HepG2 (cell line): Measurements from ENCODE around the gene SRSF3. TPM values are rescaled to one million over a fixed set of nuclear protein-coding genes. Genes with fewer than 3 reads are reported as not detected.

Source experiments
- ATAC-seq: fragments of 200-7000 bp; cut with Tn5 transposase; 3 replicates; pipeline ENCODE4 v1.9.1; 2020; ENCODE audit warnings: mild to moderate bottlenecking, moderate library complexity
- BruUV-seq: library from RNA; stranded (reverse); fragments of 400-500 nt; replicated peaks from 2 replicates; lab custom pipeline; 2021; lab: Mats Ljungman, UMichigan
- CTCF ChIA-PET: fragments of 300-600 bp; formaldehyde crosslinking; extraction: SDS; loops from one replicate; lab custom pipeline; 2021; ENCODE audit warnings: low total read pairs, inconsistent platforms, low intra/inter-chr PET ratio; lab: Yijun Ruan, JAX
- POLR2A ChIA-PET: fragments of 350-600 bp; sonication (Branson Sonifier 250); formaldehyde crosslinking; loops from one replicate; lab custom pipeline; 2020; ENCODE audit warnings: antibody characterized with exemption, inconsistent platforms; lab: Yijun Ruan, JAX
- DNase-seq: peaks from one replicate; pipeline ENCODE4 v3.0.0-alpha.2; 2015; ENCODE audit warnings: low spot score
- FAIRE-seq: peaks from 3 replicates; lab custom pipeline; 2011; peaks lifted over from hg19 to GRCh38; lab: Jason Lieb, UNC
- H2AFZ ChIP-seq: one replicate; pipeline ENCODE4 v1.6.1; 2011; ENCODE audit warnings: low read length, inconsistent platforms
- H3K27ac ChIP-seq: fragments of 300-600 bp; 3 replicates; pipeline ENCODE4 v1.8.0; 2011; ENCODE audit warnings: mixed run types, mild to moderate bottlenecking, mixed read lengths, low read length, inconsistent platforms; ENCODE audit not compliant: insufficient read depth; ENCODE audit errors: extremely low read length
- H3K27me3 ChIP-seq, 2 experiments: fragments of 200-600 bp in 1 of 2; 2 replicates in 1 of 2; 3 replicates in 1 of 2; pipeline versions ENCODE4 v1.6.0 to v1.8.0; 2011; ENCODE audit warnings: low read length in 2 of 2, mild to moderate bottlenecking in 2 of 2, moderate library complexity in 2 of 2, inconsistent platforms in 1 of 2; ENCODE audit not compliant: insufficient read depth in 2 of 2, control insufficient read depth in 1 of 2
- H3K36me3 ChIP-seq, 2 experiments: fragments of 200-600 bp in 1 of 2; replicated peaks in 1 of 2; 2 replicates in 1 of 2; 3 replicates in 1 of 2; pipeline versions ENCODE4 v1.5.1 to v1.8.0; 2011; ENCODE audit warnings: low read length in 2 of 2, inconsistent platforms in 1 of 2; ENCODE audit not compliant: insufficient read depth in 2 of 2, control insufficient read depth in 1 of 2
- H3K4me1 ChIP-seq: 2 replicates; pipeline ENCODE4 v1.5.1; 2012; ENCODE audit warnings: low read length, inconsistent platforms; ENCODE audit not compliant: insufficient read depth
- H3K4me2 ChIP-seq: 2 replicates; pipeline ENCODE4 v1.6.0; 2011; ENCODE audit warnings: low read depth, low read length, inconsistent platforms
- H3K4me3 ChIP-seq, 3 experiments: fragments of 200-600 bp in 1 of 3; sonication (generic), shearing (Covaris generic) in 1 of 3; replicated peaks in 1 of 3; 2 replicates each; pipeline ENCODE4 v1.5.1; 2011 to 2016; ENCODE audit warnings: low read length in 3 of 3, inconsistent platforms in 2 of 3, low read depth in 2 of 3, mild to moderate bottlenecking in 2 of 3, control low read depth in 1 of 3, mixed read lengths in 1 of 3; ENCODE audit not compliant: insufficient read depth in 1 of 3
- H3K79me2 ChIP-seq: one replicate; pipeline ENCODE4 v1.6.1; 2011; ENCODE audit warnings: low read length, inconsistent platforms; ENCODE audit not compliant: insufficient read depth
- H3K9ac ChIP-seq: 2 replicates; pipeline ENCODE4 v1.6.0; 2011; ENCODE audit warnings: mild to moderate bottlenecking, low read depth, low read length, inconsistent platforms; ENCODE audit not compliant: insufficient read depth
- H3K9me3 ChIP-seq: 2 replicates; pipeline ENCODE4 v1.5.1; 2012; ENCODE audit warnings: mild to moderate bottlenecking, low read length
- H4K20me1 ChIP-seq: 2 replicates; pipeline ENCODE4 v1.6.0; 2011; ENCODE audit warnings: inconsistent platforms, mild to moderate bottlenecking, low read length, moderate library complexity; ENCODE audit not compliant: insufficient read depth
- AGO1 ChIP-seq: fragments of 200-400 bp; formaldehyde crosslinking; IDR thresholded peaks from 2 replicates; pipeline ENCODE4 v1.6.1; 2017; ENCODE audit warnings: mild to moderate bottlenecking, low read depth, low read length, moderate library complexity; ENCODE audit not compliant: poor library complexity, severe bottlenecking
- TGIF2 ChIP-seq: IDR thresholded peaks from 2 replicates; pipeline ENCODE4 v1.6.1; 2016; ENCODE audit warnings: control low read depth, missing compliant biosample characterization
- ZNF17 ChIP-seq: sonication (generic); formaldehyde crosslinking; IDR thresholded peaks from 2 replicates; pipeline ENCODE4 v1.5.0; 2020; ENCODE audit warnings: mild to moderate bottlenecking, missing genetic modification reagents
- ZNF230 ChIP-seq: sonication (generic); formaldehyde crosslinking; IDR thresholded peaks from 2 replicates; pipeline ENCODE4 v1.4.0; 2020; ENCODE audit warnings: mild to moderate bottlenecking, missing genetic modification reagents
- ZNF3 ChIP-seq: IDR thresholded peaks from 2 replicates; pipeline ENCODE4 v1.7.0; 2017; ENCODE audit warnings: inconsistent platforms
- ZSCAN31 ChIP-seq: sonication (generic); formaldehyde crosslinking; IDR thresholded peaks from 2 replicates; pipeline ENCODE4 v1.5.0; 2020; ENCODE audit warnings: low read depth, mild to moderate bottlenecking, missing genetic modification reagents
- WGBS: methylation state at CpG from one replicate; pipeline ENCODE4 v1.1.6; 2017; ENCODE audit warnings: low lambda C conversion rate; 5-methylcytosine and 5-hydroxymethylcytosine counted together
- in situ Hi-C: cut with HindIII; loops from 2 replicates; pipeline ENCODE4 v1.10.0; 2017; ENCODE audit warnings: low pct_unique_long_range_greater_than_20kb; ENCODE audit not compliant: extremely low pct_ligation_motif_present
- intact Hi-C: fragments of 100-400 bp; cut with micrococcal nuclease; formaldehyde crosslinking; loops from one replicate; pipeline ENCODE4 v1.10.0; 2022; ENCODE audit not compliant: unreplicated experiment
- polyA plus RNA-seq, 8 experiments: library from polyadenylated mRNA; depleted of rRNA in 3 of 8; stranded (reverse) in 7 of 8; unstranded in 1 of 8; fragments of >200 nt; fragmentation: Illumina TruSeq in 4 of 8; extraction: Trizol in 4 of 8; gene quantifications; 2 replicates each; pipeline versions ENCODE4 v1.2.1 to v1.2.3, GENCODE V29; 2011 to 2016; ENCODE audit warnings: low read depth in 4 of 8, missing spikeins in 1 of 8, mixed read lengths in 1 of 8; ENCODE audit not compliant: insufficient read depth in 1 of 8
- total RNA-seq, 5 experiments: library from RNA; depleted of rRNA; stranded (reverse); fragments of >200 nt; fragmentation: Illumina TruSeq; extraction: Trizol; gene quantifications; 2 replicates each; pipeline ENCODE4 v1.2.3, GENCODE V29; 2016; ENCODE audit warnings: low read depth in 1 of 5
- TF ChIP-seq, protein P1 (sequence below): sonication (generic); formaldehyde crosslinking; IDR thresholded peaks from 2 replicates; pipeline ENCODE4 v1.8.1; 2023; ENCODE audit warnings: mild to moderate bottlenecking, missing genetic modification reagents
- TF ChIP-seq, protein P2 (sequence below): sonication (generic); formaldehyde crosslinking; conservative IDR thresholded peaks from 2 replicates; pipeline ENCODE4 v1.8.1; 2023; ENCODE audit warnings: missing genetic modification reagents

The SRSF3 gene
- total and polyA plus RNA-seq, 2 of the 13 experiments (the other 11 are each of a cell fraction or from before 2014, with no cell fraction given), result 206 to 684 TPM

- BruUV-seq, result no TSS peak
- peak overlapping the region; percentile 85 to 100 (median 88) for H3K4me3 ChIP-seq
- FAIRE-seq (no peak), DNase-seq (no peak), ATAC-seq (no peak)
- intact Hi-C loops (loop anchor here (5.0 kb wide), 1 partner anchor 104 kb away; the partner anchor contains the start of genes KCTD20 and PXT1), in situ Hi-C loops (no loop called here)
- ChIA-PET CTCF (no interaction called here), POLR2A (interaction anchor here (1.1 to 1.6 kb wide), 3 partner anchors 34 to 104 kb away, joined by 4 to 5 read pairs (median 5); no protein-coding TSS in a partner anchor)
- no peak overlapping the region for H2AFZ ChIP-seq
- peaks cover 43% of the 10 kb centered on the region for H3K4me1 ChIP-seq
- H3K9me3 ChIP-seq, result no peaks in the 10 kb centered on the region
- peak overlapping the region; percentile 91 for H3K4me2 ChIP-seq
- peak overlapping the region; percentile 95 for H3K9ac ChIP-seq
- WGBS, result 41% methylated on average over 3 of the region's 3 CpGs
- TF ChIP-seq ZNF3 (peak; percentile 89), ZNF230 (CRISPR knock-in tag) (no peak), ZNF17 (no peak), AGO1 (no peak), TGIF2 (0 out of 2 replicates have a peak, but pooled peaks have one; percentile 19), ZSCAN31 (CRISPR knock-in tag) (no peak)
- TF ChIP-seq, protein P1, sequence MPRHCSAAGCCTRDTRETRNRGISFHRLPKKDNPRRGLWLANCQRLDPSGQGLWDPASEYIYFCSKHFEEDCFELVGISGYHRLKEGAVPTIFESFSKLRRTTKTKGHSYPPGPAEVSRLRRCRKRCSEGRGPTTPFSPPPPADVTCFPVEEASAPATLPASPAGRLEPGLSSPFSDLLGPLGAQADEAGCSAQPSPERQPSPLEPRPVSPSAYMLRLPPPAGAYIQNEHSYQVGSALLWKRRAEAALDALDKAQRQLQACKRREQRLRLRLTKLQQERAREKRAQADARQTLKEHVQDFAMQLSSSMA (CRISPR knock-in tag), result no peak
- TF ChIP-seq, protein P2, sequence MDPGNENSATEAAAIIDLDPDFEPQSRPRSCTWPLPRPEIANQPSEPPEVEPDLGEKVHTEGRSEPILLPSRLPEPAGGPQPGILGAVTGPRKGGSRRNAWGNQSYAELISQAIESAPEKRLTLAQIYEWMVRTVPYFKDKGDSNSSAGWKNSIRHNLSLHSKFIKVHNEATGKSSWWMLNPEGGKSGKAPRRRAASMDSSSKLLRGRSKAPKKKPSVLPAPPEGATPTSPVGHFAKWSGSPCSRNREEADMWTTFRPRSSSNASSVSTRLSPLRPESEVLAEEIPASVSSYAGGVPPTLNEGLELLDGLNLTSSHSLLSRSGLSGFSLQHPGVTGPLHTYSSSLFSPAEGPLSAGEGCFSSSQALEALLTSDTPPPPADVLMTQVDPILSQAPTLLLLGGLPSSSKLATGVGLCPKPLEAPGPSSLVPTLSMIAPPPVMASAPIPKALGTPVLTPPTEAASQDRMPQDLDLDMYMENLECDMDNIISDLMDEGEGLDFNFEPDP (CRISPR knock-in tag), result 0 out of 2 replicates have a peak, but pooled peaks have one; percentile 56
- H3K27me3 ChIP-seq, result peaks cover 0 to 1% of the 10 kb centered on the region in 2 experiments; a peak in 3 of 5 replicates
- H3K27ac ChIP-seq, result peak overlapping the region; percentile 71
- H4K20me1 ChIP-seq, result no peaks in the 10 kb centered on the region
- H3K36me3 ChIP-seq, result peaks cover 0 to 8% of the 10 kb centered on the region in 2 experiments; a peak in 1 of 5 replicates
- peaks cover 43% of the 10 kb centered on the region for H3K79me2 ChIP-seq
These were observed 48.3 kb upstream of the SRSF3 start for GRCh38 chr6:36545767-36546307.
